Muscle of leg (tissue), 11 donors: ENCODE results near the gene KLHL25. TPM values are rescaled to one million over a fixed set of nuclear protein-coding genes. Genes with fewer than 3 reads are reported as not detected.
A peak's percentile ranks its signal among the peaks of the same experiment; 100 is the strongest.
"Not testable (repeated sequence)": the region's sequence is repeated elsewhere in the genome, so short reads cannot be mapped to it uniquely, and the experiment has no call there.

ENCODE experiments used
- DNase-seq: peaks from one replicate; pipeline ENCODE4 v3.0.0; 2013
- H3K27ac ChIP-seq: one replicate; pipeline ENCODE4 v1.5.1; 2013; ENCODE audit warnings: mild to moderate bottlenecking, low read length, control low read depth
- H3K27me3 ChIP-seq: one replicate; pipeline ENCODE4 v1.6.1; 2013; ENCODE audit warnings: low read length; ENCODE audit not compliant: control insufficient read depth, insufficient read depth
- H3K36me3 ChIP-seq: one replicate; pipeline ENCODE4 v1.6.1; 2013; ENCODE audit warnings: low read length; ENCODE audit not compliant: control insufficient read depth, insufficient read depth
- H3K4me1 ChIP-seq: one replicate; pipeline ENCODE4 v1.6.1; 2013; ENCODE audit warnings: low read length; ENCODE audit not compliant: control insufficient read depth, insufficient read depth
- H3K4me3 ChIP-seq: one replicate; pipeline ENCODE4 v1.5.1; 2013; ENCODE audit warnings: low read length, control low read depth
- H3K9me3 ChIP-seq: replicated peaks from 2 replicates; pipeline ENCODE4 v1.6.1; 2013; ENCODE audit warnings: low read depth, low read length; ENCODE audit not compliant: control insufficient read depth
- WGBS: methylation state at CpG from one replicate; pipeline ENCODE4 v1.1.5; 2013; ENCODE audit warnings: missing lambda C conversion rate; ENCODE audit not compliant: insufficient coverage; 5-methylcytosine and 5-hydroxymethylcytosine counted together
- polyA plus RNA-seq, 8 donors: library from polyadenylated mRNA; unstranded; fragments of 120-200 nt; gene quantifications; one replicate each; pipeline versions ENCODE4 v1.2.1 to v1.2.3, GENCODE V29; 2013; ENCODE audit warnings: inconsistent platforms in 1 of 8, low replicate concordance in 1 of 8; ENCODE audit not compliant: insufficient read length in 8 of 8, insufficient read depth in 1 of 8
- total RNA-seq: library from RNA; stranded (reverse); fragments of 120-200 nt; gene quantifications from one replicate; pipeline ENCODE4 v1.2.4, GENCODE V29; 2013

Gene KLHL25
- total and polyA plus RNA-seq, 9 donors = 5.3 to 9.2 (median 7.0) TPM

DNA sequence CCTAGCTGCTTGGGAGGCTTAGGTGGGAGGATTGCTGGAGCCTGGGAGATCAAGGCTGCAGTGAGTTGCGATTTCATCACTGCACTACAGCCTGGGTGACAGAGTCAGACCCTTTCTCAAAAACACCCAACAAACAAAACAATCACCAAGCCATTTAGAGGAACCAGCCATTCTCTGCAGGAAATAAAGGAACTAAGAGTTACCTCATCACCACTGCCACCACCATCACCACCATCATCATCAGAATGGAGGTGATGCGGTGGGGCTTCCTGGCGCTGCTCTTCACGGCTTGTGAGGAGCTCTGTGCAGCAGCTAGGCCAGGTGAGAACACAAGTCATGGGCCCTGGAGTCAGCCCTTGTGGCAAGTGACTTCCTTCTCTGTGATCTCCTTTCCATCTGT is 37.7 kb upstream of the KLHL25 start:
- no peaks in the 10 kb centered on the region for H3K9me3 ChIP-seq
- 83% methylated on average over 1 of the region's 4 CpGs for WGBS

DNA sequence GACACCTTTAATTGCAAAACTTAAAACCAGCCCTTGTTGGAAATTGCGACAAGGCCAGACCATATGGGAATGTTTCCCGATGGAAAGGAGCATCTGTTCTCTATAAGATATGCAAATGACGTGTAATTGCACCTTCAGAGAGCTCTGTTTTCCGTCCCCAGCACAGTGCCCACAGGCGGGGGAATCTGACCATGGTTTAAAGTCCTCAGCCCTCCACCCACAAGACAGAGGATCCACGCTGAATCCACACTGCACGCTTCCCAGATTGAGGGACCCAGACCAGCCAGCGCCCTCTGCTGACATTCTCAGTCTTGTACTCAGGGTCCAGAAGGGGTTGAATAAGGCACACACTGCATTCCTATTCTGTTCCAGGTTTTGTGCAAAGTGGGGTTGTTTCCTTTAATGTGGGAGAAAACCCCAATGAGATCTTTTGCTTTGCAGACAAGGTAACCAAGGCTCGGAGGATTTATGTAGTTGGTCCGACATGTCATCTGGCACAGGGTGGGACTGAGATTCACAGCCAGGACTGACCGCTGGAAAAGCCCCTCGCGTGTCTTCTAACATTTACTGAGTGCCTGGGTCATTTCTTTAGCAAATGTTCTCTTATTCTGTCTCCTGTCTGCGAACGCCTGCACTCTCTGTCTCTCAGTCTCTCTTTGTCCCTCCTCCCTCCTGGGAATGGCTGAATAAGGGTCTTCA is 36.8 kb upstream of the KLHL25 start:
- Histone ChIP-seq H3K27me3 (no peaks in the 10 kb centered on the region), H3K4me1 (peaks cover 3% of the 10 kb centered on the region), H3K27ac (no peak overlapping the region), H3K36me3 (no peaks in the 10 kb centered on the region), H3K4me3 (no peak overlapping the region), H3K9me3 (no peaks in the 10 kb centered on the region)
- peak; percentile 81 for DNase-seq
- 25% methylated on average over 4 of the region's 15 CpGs for whole genome bisulfite sequencing

More for the DNA sequence above, 37.7 kb upstream of the KLHL25 start:
- Histone ChIP-seq H3K27me3 (no peaks in the 10 kb centered on the region), H3K27ac (no peak overlapping the region), H3K36me3 (no peaks in the 10 kb centered on the region), H3K4me1 (peaks cover 3% of the 10 kb centered on the region), H3K4me3 (no peak overlapping the region)
- DNase-seq = no peak

DNA sequence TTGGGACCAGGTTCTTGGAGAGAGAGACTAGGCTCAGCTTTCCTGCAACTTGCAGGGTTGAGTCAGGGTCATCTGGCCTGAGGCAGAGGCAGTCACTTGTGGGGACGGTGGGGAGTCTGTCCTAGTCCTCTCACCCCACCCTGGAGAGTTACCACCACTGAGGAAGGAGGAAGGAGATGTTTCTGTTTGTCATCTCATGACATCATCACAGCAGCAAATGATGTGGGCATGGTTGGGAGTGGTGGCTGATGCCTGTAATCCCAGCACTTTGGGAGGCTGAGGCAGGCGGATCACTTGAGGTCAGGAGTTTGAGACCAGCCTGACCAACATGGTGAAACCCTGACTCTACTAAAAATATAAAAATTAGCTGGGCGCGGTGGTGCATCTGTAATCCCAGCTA is 35.0 kb upstream of the KLHL25 start:
- H3K36me3 ChIP-seq, H3K27me3 ChIP-seq, H3K9me3 ChIP-seq, H3K27ac ChIP-seq, H3K4me1 ChIP-seq, DNase-seq, H3K4me3 ChIP-seq: not testable (repeated sequence)
- no CpG with 5 or more reads among the region's 4 CpGs for WGBS

DNA sequence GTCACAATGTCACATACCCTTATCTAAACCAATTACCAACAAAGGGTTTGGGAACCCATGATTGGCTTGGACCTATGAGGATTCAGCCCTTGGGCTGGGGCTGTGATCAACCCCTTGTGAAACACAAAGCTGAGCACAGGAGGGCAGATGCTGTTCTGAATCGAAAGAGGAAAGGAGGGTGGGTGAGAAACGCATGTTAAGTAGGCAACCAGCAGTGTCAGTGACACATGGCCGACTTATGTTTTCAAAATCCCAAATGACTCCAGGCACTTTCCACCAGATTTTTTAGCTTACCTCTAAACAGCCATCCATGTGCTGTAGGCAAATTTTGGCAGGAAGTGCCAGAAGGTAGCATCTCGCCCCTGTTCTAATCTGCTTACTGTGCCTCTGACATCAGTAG is 34.1 kb upstream of the KLHL25 start:
- no peaks in the 10 kb centered on the region for H3K9me3 ChIP-seq
- no peak overlapping the region for H3K27ac ChIP-seq
- H3K4me3 ChIP-seq = no peak overlapping the region
- DNase-seq = no peak
- 67% methylated on average over 1 of the region's 4 CpGs for WGBS
- H3K36me3 ChIP-seq = no peaks in the 10 kb centered on the region
- H3K27me3 ChIP-seq = no peaks in the 10 kb centered on the region
- H3K4me1 ChIP-seq = peaks cover 3% of the 10 kb centered on the region

DNA sequence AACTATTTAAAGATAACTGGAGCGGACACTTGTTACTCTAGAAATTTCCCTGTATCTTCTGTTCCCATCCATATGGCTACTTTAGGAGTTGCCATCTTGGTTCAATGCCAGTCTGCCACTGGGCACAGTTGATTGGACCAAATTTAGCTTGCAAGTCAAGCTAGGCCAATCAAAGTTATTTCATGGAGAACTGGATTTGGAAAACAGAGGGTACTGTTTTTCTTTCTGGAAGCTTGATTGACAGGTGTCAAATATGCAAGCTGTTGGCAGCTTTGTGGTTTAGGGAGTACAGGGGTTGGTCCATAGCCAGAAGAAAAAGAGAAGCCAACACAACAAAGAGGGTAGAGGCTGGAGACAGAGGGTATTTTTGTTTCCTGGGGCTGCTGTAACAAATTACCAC is 33.4 kb upstream of the KLHL25 start:
- no peak for DNase-seq
- no CpG with 5 or more reads among the region's 1 CpG for WGBS
- no peaks in the 10 kb centered on the region for H3K27me3 ChIP-seq

DNA sequence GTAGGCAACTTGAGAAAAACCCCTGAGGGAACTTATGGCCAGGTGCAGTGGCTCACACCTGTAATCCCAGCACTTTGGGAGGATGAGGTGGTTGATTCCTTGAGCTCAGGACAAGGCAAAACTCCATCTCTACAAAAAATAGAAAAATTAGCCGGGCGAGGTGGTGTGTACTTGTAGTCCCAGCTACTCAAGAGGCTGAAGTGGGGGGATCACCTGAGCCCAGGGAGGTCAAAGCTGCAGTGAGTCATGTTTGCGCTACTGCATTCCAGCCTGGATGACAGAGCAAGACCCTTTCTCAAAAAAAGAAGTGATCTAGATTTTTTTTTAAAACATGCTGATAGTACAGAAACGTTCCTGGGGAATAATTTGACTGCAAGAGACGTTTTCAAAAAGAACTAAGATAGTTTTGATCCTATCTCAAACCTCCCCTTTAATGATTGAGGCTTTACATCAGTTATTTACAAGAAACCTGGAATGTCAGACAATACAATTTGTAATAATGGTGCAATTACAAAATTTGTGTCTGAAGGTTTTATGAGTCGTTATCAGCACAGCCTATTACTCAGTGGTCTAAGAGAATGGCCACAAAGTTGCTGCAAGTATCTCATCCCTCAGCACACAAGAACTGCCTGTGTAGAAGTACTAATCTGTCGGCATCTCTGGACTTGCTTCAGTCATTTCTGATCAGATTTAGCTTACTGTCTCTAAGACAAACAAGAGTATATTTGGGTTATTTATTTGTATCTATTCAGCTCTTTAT is 32.2 kb upstream of the KLHL25 start:
- no CpG with 5 or more reads among the region's 7 CpGs for WGBS
- H3K4me1 ChIP-seq = peaks cover 3% of the 10 kb centered on the region
- no peaks in the 10 kb centered on the region for H3K9me3 ChIP-seq

More for the DNA sequence above, 33.4 kb upstream of the KLHL25 start:
- Histone ChIP-seq H3K4me3 (no peak overlapping the region), H3K36me3 (no peaks in the 10 kb centered on the region), H3K9me3 (no peaks in the 10 kb centered on the region), H3K4me1 (peaks cover 3% of the 10 kb centered on the region), H3K27ac (no peak overlapping the region)

DNA sequence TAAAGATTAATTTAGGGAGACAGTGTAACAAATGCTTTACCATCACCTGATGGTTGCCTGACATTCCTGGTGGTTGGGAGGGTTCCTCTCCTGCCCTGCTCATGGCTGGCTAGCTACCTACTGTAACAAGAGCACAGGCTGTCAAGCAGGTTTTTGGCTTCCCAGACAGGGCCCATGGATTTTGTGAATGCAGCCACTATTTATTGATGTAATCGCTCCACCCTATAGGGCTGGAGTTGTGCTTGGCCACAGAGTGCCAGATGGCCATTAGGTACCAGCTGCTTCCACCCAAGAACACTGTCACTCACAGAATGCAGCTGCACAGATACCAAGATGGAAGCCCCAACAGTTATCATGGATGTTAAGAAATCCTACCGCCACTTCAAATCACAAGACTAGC is 31.0 kb upstream of the KLHL25 start:
- no peak overlapping the region for H3K4me3 ChIP-seq

More for the DNA sequence above, 32.2 kb upstream of the KLHL25 start:
- no peaks in the 10 kb centered on the region for H3K36me3 ChIP-seq
- H3K27me3 ChIP-seq = no peaks in the 10 kb centered on the region
- no peak for DNase-seq
- H3K27ac ChIP-seq = no peak overlapping the region
- no peak overlapping the region for H3K4me3 ChIP-seq

DNA sequence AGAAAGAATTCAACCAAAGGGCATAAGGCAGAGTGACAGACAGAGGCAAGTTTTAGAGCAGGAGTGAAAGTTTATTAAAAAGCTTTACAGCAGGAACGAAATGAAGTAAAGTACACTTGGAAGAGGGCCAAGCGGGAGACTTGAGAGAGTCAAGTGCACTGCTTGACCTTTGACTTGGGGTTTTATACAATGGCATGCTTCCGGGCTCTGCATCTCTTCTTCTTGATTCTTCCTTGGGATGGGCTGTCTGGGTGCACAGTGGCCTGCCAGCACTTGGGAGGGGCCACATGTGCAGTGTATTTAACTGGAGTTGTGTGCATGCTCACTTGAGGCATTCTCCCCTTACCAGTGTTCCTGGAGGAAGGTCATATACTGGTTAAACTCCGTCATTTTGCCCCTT is 30.4 kb upstream of the KLHL25 start:
- no peak for DNase-seq
- Histone ChIP-seq H3K4me1 (no peaks in the 10 kb centered on the region), H3K27ac (no peak overlapping the region), H3K4me3 (no peak overlapping the region), H3K36me3 (no peaks in the 10 kb centered on the region), H3K9me3 (no peaks in the 10 kb centered on the region), H3K27me3 (no peaks in the 10 kb centered on the region)
- 81% methylated on average over 3 of the region's 4 CpGs for WGBS

More for the DNA sequence above, 31.0 kb upstream of the KLHL25 start:
- peak; percentile 32 for DNase-seq
- Histone ChIP-seq H3K36me3 (no peaks in the 10 kb centered on the region), H3K27me3 (no peaks in the 10 kb centered on the region), H3K4me1 (no peaks in the 10 kb centered on the region), H3K27ac (no peak overlapping the region), H3K9me3 (no peaks in the 10 kb centered on the region)
- WGBS = 100% methylated on average over 1 of the region's 2 CpGs

DNA sequence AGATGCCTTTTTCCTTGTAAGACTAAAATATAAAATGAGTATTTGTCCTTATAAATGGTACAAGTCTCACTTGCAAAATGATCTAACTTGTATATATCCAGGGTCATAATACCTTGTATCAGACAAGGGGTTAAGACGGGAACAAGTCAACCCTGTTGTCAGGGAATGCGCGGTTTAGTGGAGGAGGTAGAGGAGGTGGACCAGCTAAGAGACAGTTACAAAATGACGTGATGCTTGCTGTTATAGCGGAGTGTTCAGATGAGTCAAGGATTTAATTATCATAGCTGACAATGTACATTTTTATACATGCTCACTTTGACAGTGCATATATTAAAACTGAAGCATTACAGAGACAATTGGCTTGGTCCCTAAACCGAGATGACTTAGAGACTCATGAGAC is 26.8 kb upstream of the KLHL25 start:
- no peaks in the 10 kb centered on the region for H3K9me3 ChIP-seq
- 67% methylated on average over 4 of the region's 6 CpGs for WGBS
- no peak overlapping the region for H3K27ac ChIP-seq
- no peak for DNase-seq
- H3K4me1 ChIP-seq = no peaks in the 10 kb centered on the region
- H3K36me3 ChIP-seq = no peaks in the 10 kb centered on the region
- H3K27me3 ChIP-seq = no peaks in the 10 kb centered on the region
- H3K4me3 ChIP-seq = no peak overlapping the region

DNA sequence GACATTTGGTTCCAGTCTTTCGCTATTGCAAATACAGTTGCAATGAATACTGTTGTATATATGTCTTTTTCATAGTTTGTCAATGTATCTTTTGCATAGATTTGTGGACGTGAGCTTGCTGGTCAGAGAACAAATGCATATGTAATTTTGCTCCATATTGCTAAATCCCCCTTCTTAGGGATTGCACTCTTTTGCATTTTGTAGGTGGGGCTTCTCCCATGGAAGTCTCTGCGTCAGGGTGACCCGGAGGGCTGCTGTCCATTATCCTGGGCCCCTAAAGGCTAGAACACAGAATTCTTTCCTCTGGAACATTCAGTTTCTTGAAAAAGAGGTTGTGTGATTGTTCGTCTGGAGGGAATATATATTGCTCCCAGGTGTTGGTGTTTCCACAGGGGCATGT is 25.2 kb upstream of the KLHL25 start:
- H3K36me3 ChIP-seq = no peaks in the 10 kb centered on the region
- DNase-seq = no peak
- no CpG with 5 or more reads among the region's 5 CpGs for WGBS

More for the DNA sequence above, 25.2 kb upstream of the KLHL25 start:
- H3K27me3 ChIP-seq = no peaks in the 10 kb centered on the region
- no peaks in the 10 kb centered on the region for H3K9me3 ChIP-seq
- H3K4me3 ChIP-seq = no peak overlapping the region
- no peak overlapping the region for H3K27ac ChIP-seq
- no peaks in the 10 kb centered on the region for H3K4me1 ChIP-seq
